Activated gamma-delta T cell treated with Interleukin-2 at 50 U/mL for 16 hours (primary cell): Measurements from ENCODE around the gene TMOD4.
"Not testable (repeated sequence)": the region's sequence is repeated elsewhere in the genome, so short reads cannot be mapped to it uniquely, and the experiment has no call there.

Experiments used
- DNase-seq: peaks from one replicate; pipeline ENCODE4 v3.0.0-alpha.2; 2020

Gene TMOD4

GRCh38 chr1:151175863-151176262 lies at the start of gene TMOD4:
TSS of gene TMOD4 (minus strand) at chr1:151175981. CDS start at chr1:151174875, 1,106 bp downstream.
- DNase-seq = no peak

- DNase-seq = no peak
These were observed 46.3 kb upstream of the TMOD4 start for GRCh38 chr1:151222130-151222529.

GRCh38 chr1:151221616-151222015 lies 45.8 kb upstream of the TMOD4 start:
- DNase-seq = no peak

GRCh38 chr1:151213560-151213959 lies 37.8 kb upstream of the TMOD4 start:
- no peak for DNase-seq

GRCh38 chr1:151211972-151212705 lies 36.4 kb upstream of the TMOD4 start:
- no peak for DNase-seq

GRCh38 chr1:151210830-151211229 lies 35.0 kb upstream of the TMOD4 start:
- DNase-seq = no peak

GRCh38 chr1:151205381-151205965 lies 29.7 kb upstream of the TMOD4 start:
- not testable (repeated sequence) for DNase-seq

- DNase-seq = no peak
These were observed 24.2 kb upstream of the TMOD4 start for GRCh38 chr1:151199873-151200581.

- peak; percentile 100 for DNase-seq
These were observed 22.7 kb upstream of the TMOD4 start, which contains the start of gene PIP5K1A for GRCh38 chr1:151198254-151199127. TSS of gene PIP5K1A (plus strand) at chr1:151198552. CDS start at chr1:151198997, 445 bp downstream.

- DNase-seq = no peak
These were observed 22.1 kb upstream of the TMOD4 start for GRCh38 chr1:151197863-151198253.

GRCh38 chr1:151196292-151196800 lies 20.6 kb upstream of the TMOD4 start:
- peak; percentile 37 for DNase-seq

- not testable (repeated sequence) for DNase-seq
These were observed 19.3 kb upstream of the TMOD4 start for GRCh38 chr1:151194894-151195594.

GRCh38 chr1:151193856-151194255 lies 18.1 kb upstream of the TMOD4 start:
- DNase-seq = no peak

GRCh38 chr1:151193304-151193703 lies 17.5 kb upstream of the TMOD4 start:
- no peak for DNase-seq

- no peak for DNase-seq
These were observed 16.3 kb upstream of the TMOD4 start for GRCh38 chr1:151192047-151192446.

- peak; percentile 82 for DNase-seq
These were observed 14.1 kb upstream of the TMOD4 start, which contains the start of gene VPS72 for GRCh38 chr1:151189637-151190445. TSS of gene VPS72 (minus strand) at chr1:151190197. CDS start at chr1:151190121, 76 bp downstream.

- DNase-seq = not testable (repeated sequence)
These were observed 12.9 kb upstream of the TMOD4 start for GRCh38 chr1:151188667-151189066.

GRCh38 chr1:151187205-151187604 lies 11.4 kb upstream of the TMOD4 start:
- no peak for DNase-seq

GRCh38 chr1:151184211-151184610 lies 8.4 kb upstream of the TMOD4 start:
- no peak for DNase-seq

- DNase-seq = no peak
These were observed 799 bp upstream of the TMOD4 start for GRCh38 chr1:151176514-151177045.
